ENCODE data around the gene SLC22A15. TPM values are rescaled to one million over a fixed set of nuclear protein-coding genes. Genes with fewer than 3 reads are reported as not detected.

Gene SLC22A15
- total and polyA plus RNA-seq, 10 of the 15 experiments (the other 5 are each of a cell fraction or from before 2014, with no cell fraction given): 0.05 to 2.8 (median 0.13) TPM; not detected in 1

DNA sequence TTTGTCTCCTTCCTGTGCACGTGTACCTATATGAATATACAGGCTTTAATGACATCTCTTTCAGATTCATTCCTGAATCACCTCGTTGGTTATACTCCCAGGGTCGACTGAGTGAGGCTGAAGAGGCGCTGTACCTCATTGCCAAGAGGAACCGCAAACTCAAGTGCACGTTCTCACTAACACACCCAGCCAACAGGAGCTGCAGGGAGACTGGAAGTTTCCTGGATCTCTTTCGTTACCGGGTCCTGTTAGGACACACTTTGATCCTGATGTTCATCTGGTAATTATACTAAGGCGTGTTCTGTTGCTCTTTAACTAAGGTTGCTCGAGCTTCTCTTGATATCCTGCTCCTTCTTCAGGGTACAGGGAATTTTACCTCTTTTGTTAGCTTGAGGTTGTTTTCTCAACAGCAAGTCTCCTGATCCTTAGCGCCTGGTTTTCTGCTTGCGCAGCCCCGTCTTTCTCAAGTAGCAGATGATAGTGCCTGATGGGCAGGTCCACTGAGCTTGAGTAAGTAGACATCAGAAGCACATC is 55.1 kb downstream of the SLC22A15 start (continued):
- TF ChIP-seq, protein P1, sequence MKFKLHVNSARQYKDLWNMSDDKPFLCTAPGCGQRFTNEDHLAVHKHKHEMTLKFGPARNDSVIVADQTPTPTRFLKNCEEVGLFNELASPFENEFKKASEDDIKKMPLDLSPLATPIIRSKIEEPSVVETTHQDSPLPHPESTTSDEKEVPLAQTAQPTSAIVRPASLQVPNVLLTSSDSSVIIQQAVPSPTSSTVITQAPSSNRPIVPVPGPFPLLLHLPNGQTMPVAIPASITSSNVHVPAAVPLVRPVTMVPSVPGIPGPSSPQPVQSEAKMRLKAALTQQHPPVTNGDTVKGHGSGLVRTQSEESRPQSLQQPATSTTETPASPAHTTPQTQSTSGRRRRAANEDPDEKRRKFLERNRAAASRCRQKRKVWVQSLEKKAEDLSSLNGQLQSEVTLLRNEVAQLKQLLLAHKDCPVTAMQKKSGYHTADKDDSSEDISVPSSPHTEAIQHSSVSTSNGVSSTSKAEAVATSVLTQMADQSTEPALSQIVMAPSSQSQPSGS (IDR thresholded peaks at IDR 0.05; ENCODE audit: low read length): no peak

DNA sequence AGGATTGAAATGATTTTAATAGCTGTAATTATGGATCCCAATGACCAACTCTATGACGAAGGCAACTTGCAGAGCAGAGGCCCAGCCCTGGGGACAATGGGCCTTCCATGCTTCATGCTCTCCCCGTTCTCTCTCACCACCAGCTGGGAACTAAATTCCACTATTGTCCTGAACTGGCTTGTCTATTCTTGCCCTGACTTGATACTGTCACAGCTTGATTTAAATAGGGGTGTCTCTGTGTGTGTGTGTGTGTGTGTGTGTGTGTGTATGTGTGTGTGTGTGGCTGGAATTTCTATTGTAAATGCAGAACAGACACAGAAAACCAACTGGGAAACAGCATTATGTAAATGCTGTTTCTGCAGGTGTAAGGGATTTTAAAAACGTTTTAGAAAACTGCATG is 57.0 kb downstream of the SLC22A15 start:
- Histone ChIP-seq H3K79me2 (ENCODE audit: control insufficient read depth, insufficient read depth, low read length) (no peaks in the 10 kb centered on the region), H3K4me2 (ENCODE audit: control insufficient read depth, insufficient read depth) (no peak overlapping the region), H4K20me1 (ENCODE audit: control insufficient read depth, insufficient read depth) (no peaks in the 10 kb centered on the region), H3K9ac (ENCODE audit: control insufficient read depth, insufficient read depth, low read length) (no peak overlapping the region), H2AFZ (ENCODE audit: control insufficient read depth, low read depth, low read length) (no peak overlapping the region), H3K4me3 (no peak overlapping the region), H3K27me3 (replicated peaks in 1 of 2; ENCODE audit: control insufficient read depth in 2 of 2, insufficient read depth in 2 of 2, low read length in 1 of 2) (no peaks in the 10 kb centered on the region), H3K27ac (ENCODE audit: control insufficient read depth, insufficient read depth) (no peak overlapping the region), H3K4me1 (ENCODE audit: control insufficient read depth, insufficient read depth, low read length) (no peaks in the 10 kb centered on the region), H3K36me3 (ENCODE audit: control insufficient read depth in 2 of 2, insufficient read depth in 2 of 2, low read length in 1 of 2) (no peaks in the 10 kb centered on the region), H3K9me3 (replicated peaks; ENCODE audit: control insufficient read depth, insufficient read depth, low read length) (no peaks in the 10 kb centered on the region)
- SMC1A ChIA-PET (ENCODE audit: uncharacterized antibody, unreplicated experiment): interaction anchor here (1.6 kb wide), 1 partner anchor 13 kb away, joined by 4 read pairs; no protein-coding TSS in a partner anchor
- CTCF ChIA-PET: interaction anchor here (3.3 to 6.8 kb wide), 2 partner anchors 9 to 13 kb away, joined by 16 to 60 read pairs; no protein-coding TSS in a partner anchor
- 9% methylated on average over 3 of the region's 3 CpGs for WGBS (ENCODE audit: insufficient coverage, insufficient replicate concordance, low lambda C conversion rate, missing lambda C conversion rate)
- BruUV-seq (replicated peaks): no TSS peak
- intact Hi-C loops (cut with micrococcal nuclease; ENCODE audit: unreplicated experiment): no loop called here
- POLR2A ChIA-PET: no interaction called here
- DNase-seq (ENCODE audit: low read depth, low spot score) (no peak), ATAC-seq (no peak), FAIRE-seq (no peak)
- RAD21 ChIA-PET (ENCODE audit: unreplicated experiment): no interaction called here
- in situ Hi-C loops (cut with MboI): no loop called here
- TF ChIP-seq ZNF622 (IDR thresholded peaks at IDR 0.05) (no peak), SIN3A (IDR thresholded peaks at IDR 0.05; ENCODE audit: low read depth, low read length) (no peak), IRF4 (IDR thresholded peaks at IDR 0.05; ENCODE audit: low read depth, low read length) (no peak), CHD4 (IDR thresholded peaks at IDR 0.05) (no peak), STAT1 (conservative IDR thresholded peaks at IDR 0.05) (no peak), ZNF217 (IDR thresholded peaks at IDR 0.05) (no peak), RBBP5 (conservative IDR thresholded peaks at IDR 0.05) (no peak), HCFC1 (IDR thresholded peaks at IDR 0.05; ENCODE audit: low read length) (no peak), ZSCAN29 (IDR thresholded peaks at IDR 0.05) (no peak), ZNF207 (IDR thresholded peaks at IDR 0.05; ENCODE audit: borderline replicate concordance) (no peak), NBN (IDR thresholded peaks at IDR 0.05) (no peak), YY1 (IDR thresholded peaks at IDR 0.05; ENCODE audit: low read depth, low read length) (no peak)
- TF ChIP-seq, protein P2, sequence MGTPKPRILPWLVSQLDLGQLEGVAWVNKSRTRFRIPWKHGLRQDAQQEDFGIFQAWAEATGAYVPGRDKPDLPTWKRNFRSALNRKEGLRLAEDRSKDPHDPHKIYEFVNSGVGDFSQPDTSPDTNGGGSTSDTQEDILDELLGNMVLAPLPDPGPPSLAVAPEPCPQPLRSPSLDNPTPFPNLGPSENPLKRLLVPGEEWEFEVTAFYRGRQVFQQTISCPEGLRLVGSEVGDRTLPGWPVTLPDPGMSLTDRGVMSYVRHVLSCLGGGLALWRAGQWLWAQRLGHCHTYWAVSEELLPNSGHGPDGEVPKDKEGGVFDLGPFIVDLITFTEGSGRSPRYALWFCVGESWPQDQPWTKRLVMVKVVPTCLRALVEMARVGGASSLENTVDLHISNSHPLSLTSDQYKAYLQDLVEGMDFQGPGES (IDR thresholded peaks at IDR 0.05): no peak
- TF ChIP-seq, protein P3, sequence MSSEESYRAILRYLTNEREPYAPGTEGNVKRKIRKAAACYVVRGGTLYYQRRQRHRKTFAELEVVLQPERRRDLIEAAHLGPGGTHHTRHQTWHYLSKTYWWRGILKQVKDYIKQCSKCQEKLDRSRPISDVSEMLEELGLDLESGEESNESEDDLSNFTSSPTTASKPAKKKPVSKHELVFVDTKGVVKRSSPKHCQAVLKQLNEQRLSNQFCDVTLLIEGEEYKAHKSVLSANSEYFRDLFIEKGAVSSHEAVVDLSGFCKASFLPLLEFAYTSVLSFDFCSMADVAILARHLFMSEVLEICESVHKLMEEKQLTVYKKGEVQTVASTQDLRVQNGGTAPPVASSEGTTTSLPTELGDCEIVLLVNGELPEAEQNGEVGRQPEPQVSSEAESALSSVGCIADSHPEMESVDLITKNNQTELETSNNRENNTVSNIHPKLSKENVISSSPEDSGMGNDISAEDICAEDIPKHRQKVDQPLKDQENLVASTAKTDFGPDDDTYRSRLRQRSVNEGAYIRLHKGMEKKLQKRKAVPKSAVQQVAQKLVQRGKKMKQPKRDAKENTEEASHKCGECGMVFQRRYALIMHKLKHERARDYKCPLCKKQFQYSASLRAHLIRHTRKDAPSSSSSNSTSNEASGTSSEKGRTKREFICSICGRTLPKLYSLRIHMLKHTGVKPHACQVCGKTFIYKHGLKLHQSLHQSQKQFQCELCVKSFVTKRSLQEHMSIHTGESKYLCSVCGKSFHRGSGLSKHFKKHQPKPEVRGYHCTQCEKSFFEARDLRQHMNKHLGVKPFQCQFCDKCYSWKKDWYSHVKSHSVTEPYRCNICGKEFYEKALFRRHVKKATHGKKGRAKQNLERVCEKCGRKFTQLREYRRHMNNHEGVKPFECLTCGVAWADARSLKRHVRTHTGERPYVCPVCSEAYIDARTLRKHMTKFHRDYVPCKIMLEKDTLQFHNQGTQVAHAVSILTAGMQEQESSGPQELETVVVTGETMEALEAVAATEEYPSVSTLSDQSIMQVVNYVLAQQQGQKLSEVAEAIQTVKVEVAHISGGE (CRISPR knock-in tag; IDR thresholded peaks at IDR 0.05): no peak

Measured in GM12878 (cell line).